Measurements from ENCODE around the gene ABCG1. TPM values are rescaled to one million over a fixed set of nuclear protein-coding genes. Genes with fewer than 3 reads are reported as not detected.

The ABCG1 gene
- polyA plus RNA-seq, 1 donor from 2014 or later = 14.2 TPM

DNA sequence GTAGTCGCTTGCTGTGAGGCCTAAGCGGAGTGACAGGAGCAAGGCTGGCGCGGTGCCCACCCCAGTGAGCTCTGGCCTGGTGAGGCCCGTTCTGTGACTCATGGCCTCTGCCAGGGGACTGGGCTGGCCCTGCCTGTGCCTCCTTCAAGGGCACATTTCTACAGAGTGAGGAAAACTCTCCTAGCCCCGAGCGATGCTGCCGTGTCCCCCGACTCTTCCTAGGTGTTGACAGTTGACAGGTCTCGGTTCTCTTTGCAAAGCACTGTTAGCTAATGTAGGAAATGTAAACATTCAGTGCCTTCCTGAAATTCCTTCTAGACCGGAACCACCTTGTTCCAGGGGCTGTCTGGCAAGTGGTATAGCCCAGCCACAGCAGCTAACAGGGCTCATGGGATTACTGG lies 43.9 kb downstream of the ABCG1 start:
- Histone ChIP-seq H2AFZ (ENCODE audit: low read depth, low read length) (no peak overlapping the region), H3K9me3 (ENCODE audit: low read length) (no peaks in the 10 kb centered on the region), H3K9ac (ENCODE audit: low read length) (no peak overlapping the region), H4K20me1 (ENCODE audit: insufficient read depth) (no peaks in the 10 kb centered on the region), H3K36me3 (ENCODE audit: insufficient read depth, low read length) (no peaks in the 10 kb centered on the region), H3K27ac (ENCODE audit: low read length) (no peak overlapping the region), H3K4me3 (ENCODE audit: low read length) (no peak overlapping the region), H3K27me3 (ENCODE audit: insufficient read depth, low read depth, low read length) (no peaks in the 10 kb centered on the region), H3K9me2 (ENCODE audit: insufficient read depth, low read length) (no peaks in the 10 kb centered on the region), H3K4me2 (ENCODE audit: low read length) (no peak overlapping the region), H3K79me2 (replicated peaks; ENCODE audit: insufficient read depth, low read length) (no peaks in the 10 kb centered on the region), H3F3A (ENCODE audit: insufficient read depth, low read length, poor library complexity, severe bottlenecking) (no peaks in the 10 kb centered on the region)
- TF ChIP-seq, protein P1, sequence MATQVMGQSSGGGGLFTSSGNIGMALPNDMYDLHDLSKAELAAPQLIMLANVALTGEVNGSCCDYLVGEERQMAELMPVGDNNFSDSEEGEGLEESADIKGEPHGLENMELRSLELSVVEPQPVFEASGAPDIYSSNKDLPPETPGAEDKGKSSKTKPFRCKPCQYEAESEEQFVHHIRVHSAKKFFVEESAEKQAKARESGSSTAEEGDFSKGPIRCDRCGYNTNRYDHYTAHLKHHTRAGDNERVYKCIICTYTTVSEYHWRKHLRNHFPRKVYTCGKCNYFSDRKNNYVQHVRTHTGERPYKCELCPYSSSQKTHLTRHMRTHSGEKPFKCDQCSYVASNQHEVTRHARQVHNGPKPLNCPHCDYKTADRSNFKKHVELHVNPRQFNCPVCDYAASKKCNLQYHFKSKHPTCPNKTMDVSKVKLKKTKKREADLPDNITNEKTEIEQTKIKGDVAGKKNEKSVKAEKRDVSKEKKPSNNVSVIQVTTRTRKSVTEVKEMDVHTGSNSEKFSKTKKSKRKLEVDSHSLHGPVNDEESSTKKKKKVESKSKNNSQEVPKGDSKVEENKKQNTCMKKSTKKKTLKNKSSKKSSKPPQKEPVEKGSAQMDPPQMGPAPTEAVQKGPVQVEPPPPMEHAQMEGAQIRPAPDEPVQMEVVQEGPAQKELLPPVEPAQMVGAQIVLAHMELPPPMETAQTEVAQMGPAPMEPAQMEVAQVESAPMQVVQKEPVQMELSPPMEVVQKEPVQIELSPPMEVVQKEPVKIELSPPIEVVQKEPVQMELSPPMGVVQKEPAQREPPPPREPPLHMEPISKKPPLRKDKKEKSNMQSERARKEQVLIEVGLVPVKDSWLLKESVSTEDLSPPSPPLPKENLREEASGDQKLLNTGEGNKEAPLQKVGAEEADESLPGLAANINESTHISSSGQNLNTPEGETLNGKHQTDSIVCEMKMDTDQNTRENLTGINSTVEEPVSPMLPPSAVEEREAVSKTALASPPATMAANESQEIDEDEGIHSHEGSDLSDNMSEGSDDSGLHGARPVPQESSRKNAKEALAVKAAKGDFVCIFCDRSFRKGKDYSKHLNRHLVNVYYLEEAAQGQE (IDR thresholded peaks at IDR 0.05; ENCODE audit: borderline replicate concordance) = no peak
- TF ChIP-seq POLR2AphosphoS5 (IDR thresholded peaks at IDR 0.05) = no peak
- TF ChIP-seq EP300 (conservative IDR thresholded peaks at IDR 0.05; ENCODE audit: poor library complexity, severe bottlenecking) = no peak
- TF ChIP-seq TAF1 (IDR thresholded peaks at IDR 0.05; ENCODE audit: low read depth) = no peak

DNA sequence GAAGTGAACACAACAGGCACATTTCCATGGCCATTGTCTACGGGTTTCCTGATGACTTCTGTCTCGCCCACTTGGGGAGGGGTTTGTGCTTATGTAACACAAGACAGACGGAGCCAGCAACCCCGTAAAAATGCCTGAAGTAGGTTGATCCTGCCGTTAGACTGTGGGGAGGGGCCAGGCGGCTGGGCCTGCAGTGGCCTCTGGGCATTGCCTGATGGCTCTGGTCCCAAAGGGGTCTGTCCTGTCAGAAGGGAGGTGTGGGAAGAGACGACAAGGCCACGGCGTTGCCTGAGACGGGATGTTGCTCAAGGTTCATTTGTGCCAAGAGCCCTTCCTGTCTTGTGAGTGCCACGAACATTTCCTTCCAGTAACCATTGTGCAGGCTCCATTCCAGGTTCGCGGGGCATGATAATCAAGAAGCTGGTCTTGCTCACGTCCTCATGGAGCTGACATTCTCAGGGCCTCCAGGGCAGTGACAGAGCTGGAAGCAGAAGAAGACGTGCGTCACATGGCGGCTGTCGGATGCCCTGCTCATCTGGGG lies 44.7 kb downstream of the ABCG1 start:
- no peaks in the 10 kb centered on the region for H4K20me1 ChIP-seq (ENCODE audit: insufficient read depth)
- H3K36me3 ChIP-seq (ENCODE audit: insufficient read depth, low read length) = no peaks in the 10 kb centered on the region
- H3K4me3 ChIP-seq (ENCODE audit: low read length) = no peak overlapping the region
- TF ChIP-seq RAD21 (conservative IDR thresholded peaks at IDR 0.05) = no peak
- TF ChIP-seq EZH2 (IDR thresholded peaks at IDR 0.05; ENCODE audit: borderline replicate concordance, insufficient read depth, low read length, poor library complexity, severe bottlenecking) = no peak
- no peak for TF ChIP-seq EP300 (conservative IDR thresholded peaks at IDR 0.05; ENCODE audit: poor library complexity, severe bottlenecking)
- no peaks in the 10 kb centered on the region for H3K9me2 ChIP-seq (ENCODE audit: insufficient read depth, low read length)
- H2AFZ ChIP-seq (ENCODE audit: low read depth, low read length) = no peak overlapping the region
- no peaks in the 10 kb centered on the region for H3K79me2 ChIP-seq (replicated peaks; ENCODE audit: insufficient read depth, low read length)
- H3K27me3 ChIP-seq (ENCODE audit: insufficient read depth, low read depth, low read length) = no peaks in the 10 kb centered on the region
- no peak overlapping the region for H3K4me2 ChIP-seq (ENCODE audit: low read length)
- no peak overlapping the region for H3K9ac ChIP-seq (ENCODE audit: low read length)
- no peaks in the 10 kb centered on the region for H3K9me3 ChIP-seq (ENCODE audit: low read length)
- H3K27ac ChIP-seq (ENCODE audit: low read length) = no peak overlapping the region
- H3F3A ChIP-seq (ENCODE audit: insufficient read depth, low read length, poor library complexity, severe bottlenecking) = no peaks in the 10 kb centered on the region

DNA sequence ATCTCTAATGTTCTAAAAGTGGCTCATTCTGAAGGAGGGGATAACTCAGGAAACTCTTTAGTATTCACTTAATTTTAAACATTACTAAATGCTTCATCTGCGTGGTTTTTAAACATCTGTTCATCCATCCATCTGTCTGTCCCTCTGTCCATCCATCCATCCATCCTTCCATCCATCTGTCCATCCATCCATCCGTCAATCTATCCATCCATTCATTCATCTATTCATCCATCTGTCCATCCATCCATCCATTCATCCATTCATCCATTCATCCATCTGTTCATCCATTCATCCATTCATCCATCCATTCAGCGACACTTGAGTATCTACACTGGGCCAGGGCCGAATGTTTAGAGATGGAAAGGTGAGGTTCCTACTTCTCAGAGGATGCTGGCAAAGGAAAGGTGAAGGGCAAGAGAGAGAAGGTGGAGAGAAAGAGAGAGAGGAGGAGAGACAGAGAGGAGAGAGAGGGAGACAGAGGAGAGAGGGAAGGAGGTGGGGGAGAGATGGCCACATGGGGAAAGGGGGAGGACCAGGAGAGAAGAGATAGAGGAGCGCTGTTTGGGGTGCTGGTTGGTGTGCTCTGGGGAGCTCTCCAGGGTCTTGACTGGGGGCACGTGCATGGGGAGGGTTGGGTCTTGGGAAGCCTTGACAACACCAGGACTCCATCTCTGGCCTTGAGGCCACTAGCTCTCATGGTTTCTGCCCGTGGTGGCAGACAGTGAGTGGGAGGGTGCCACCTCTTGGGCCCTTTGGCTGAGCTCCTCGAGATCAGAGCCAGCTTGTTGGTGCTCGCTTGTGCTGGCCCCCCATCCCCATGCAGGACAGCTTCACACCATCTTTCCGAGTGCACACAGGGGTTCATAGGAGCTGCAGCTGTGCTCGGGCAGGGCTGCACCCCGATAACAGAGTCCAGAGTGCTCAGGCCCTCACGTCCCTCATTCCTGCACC lies 45.6 kb downstream of the ABCG1 start:
- Histone ChIP-seq H3K27me3 (ENCODE audit: insufficient read depth, low read depth, low read length) (no peaks in the 10 kb centered on the region), H4K20me1 (ENCODE audit: insufficient read depth) (no peaks in the 10 kb centered on the region), H2AFZ (ENCODE audit: low read depth, low read length) (no peak overlapping the region), H3K9me2 (ENCODE audit: insufficient read depth, low read length) (no peaks in the 10 kb centered on the region), H3K9me3 (ENCODE audit: low read length) (no peaks in the 10 kb centered on the region), H3K36me3 (ENCODE audit: insufficient read depth, low read length) (no peaks in the 10 kb centered on the region), H3K27ac (ENCODE audit: low read length) (no peak overlapping the region), H3F3A (ENCODE audit: insufficient read depth, low read length, poor library complexity, severe bottlenecking) (no peaks in the 10 kb centered on the region), H3K79me2 (replicated peaks; ENCODE audit: insufficient read depth, low read length) (no peaks in the 10 kb centered on the region), H3K4me2 (ENCODE audit: low read length) (no peak overlapping the region), H3K9ac (ENCODE audit: low read length) (no peak overlapping the region), H3K4me3 (ENCODE audit: low read length) (no peak overlapping the region)
- TF ChIP-seq EZH2 (IDR thresholded peaks at IDR 0.05; ENCODE audit: borderline replicate concordance, insufficient read depth, low read length, poor library complexity, severe bottlenecking) (no peak), TAF1 (IDR thresholded peaks at IDR 0.05; ENCODE audit: low read depth) (no peak), SMC3 (conservative IDR thresholded peaks at IDR 0.05; ENCODE audit: poor library complexity) (no peak), MXI1 (conservative IDR thresholded peaks at IDR 0.05; ENCODE audit: poor library complexity, severe bottlenecking) (no peak)
- TF ChIP-seq, protein P2, sequence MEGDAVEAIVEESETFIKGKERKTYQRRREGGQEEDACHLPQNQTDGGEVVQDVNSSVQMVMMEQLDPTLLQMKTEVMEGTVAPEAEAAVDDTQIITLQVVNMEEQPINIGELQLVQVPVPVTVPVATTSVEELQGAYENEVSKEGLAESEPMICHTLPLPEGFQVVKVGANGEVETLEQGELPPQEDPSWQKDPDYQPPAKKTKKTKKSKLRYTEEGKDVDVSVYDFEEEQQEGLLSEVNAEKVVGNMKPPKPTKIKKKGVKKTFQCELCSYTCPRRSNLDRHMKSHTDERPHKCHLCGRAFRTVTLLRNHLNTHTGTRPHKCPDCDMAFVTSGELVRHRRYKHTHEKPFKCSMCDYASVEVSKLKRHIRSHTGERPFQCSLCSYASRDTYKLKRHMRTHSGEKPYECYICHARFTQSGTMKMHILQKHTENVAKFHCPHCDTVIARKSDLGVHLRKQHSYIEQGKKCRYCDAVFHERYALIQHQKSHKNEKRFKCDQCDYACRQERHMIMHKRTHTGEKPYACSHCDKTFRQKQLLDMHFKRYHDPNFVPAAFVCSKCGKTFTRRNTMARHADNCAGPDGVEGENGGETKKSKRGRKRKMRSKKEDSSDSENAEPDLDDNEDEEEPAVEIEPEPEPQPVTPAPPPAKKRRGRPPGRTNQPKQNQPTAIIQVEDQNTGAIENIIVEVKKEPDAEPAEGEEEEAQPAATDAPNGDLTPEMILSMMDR (IDR thresholded peaks at IDR 0.05; ENCODE audit: poor library complexity, severe bottlenecking) = no peak
